HEK293 (cell line): ENCODE measurements around the gene ANXA4.

Experiments used
- CTCF ChIA-PET: fragments of 350-600 bp; formaldehyde crosslinking; extraction: SDS; loops from one replicate; lab custom pipeline; 2021; ENCODE audit warnings: antibody characterized with exemption; lab: Yijun Ruan, JAX
- POLR2A ChIA-PET: fragments of 300-600 bp; formaldehyde crosslinking; extraction: SDS; loops from one replicate; lab custom pipeline; 2020; ENCODE audit warnings: antibody characterized with exemption, inconsistent platforms; lab: Yijun Ruan, JAX
- H3K27ac ChIP-seq: fragments of 200-500 bp; sonication (Bioruptor generic); 2 replicates; pipeline ENCODE4 v1.5.1; 2014; ENCODE audit warnings: low read depth, low read length, control low read depth, inconsistent platforms; ENCODE audit errors: extremely low read depth
- H3K36me3 ChIP-seq, 2 experiments: fragments of 200-500 bp in 1 of 2; sonication (Bioruptor generic) in 1 of 2; 1 replicate in 1 of 2; 2 replicates in 1 of 2; pipeline ENCODE4 v1.5.1; 2014 to 2017; ENCODE audit warnings: inconsistent platforms in 2 of 2, low read length in 2 of 2; ENCODE audit not compliant: control insufficient read depth in 2 of 2, insufficient read depth in 1 of 2
- H3K4me1 ChIP-seq: fragments of 200-500 bp; sonication (Bioruptor generic); 2 replicates; pipeline ENCODE4 v1.5.1; 2014; ENCODE audit warnings: mild to moderate bottlenecking, low read length, inconsistent platforms; ENCODE audit not compliant: control insufficient read depth, insufficient read depth
- H3K4me3 ChIP-seq: 2 replicates; pipeline ENCODE4 v1.5.1; 2011; ENCODE audit warnings: low read depth, mild to moderate bottlenecking, control low read depth, low read length, moderate library complexity
- H3K9me3 ChIP-seq: fragments of 200-500 bp; sonication (Bioruptor generic); 2 replicates; pipeline ENCODE4 v1.5.1; 2014; ENCODE audit warnings: low read depth, low read length, inconsistent platforms; ENCODE audit not compliant: control insufficient read depth, insufficient read depth
- BCL11A ChIP-seq: fragments of 450-650 bp; formaldehyde crosslinking; IDR thresholded peaks from 2 replicates; pipeline ENCODE4 v1.5.1; 2016; ENCODE audit warnings: low read depth, missing biosample characterization, missing genetic modification characterization
- KLF7 ChIP-seq: fragments of 450-650 bp; formaldehyde crosslinking; IDR thresholded peaks from 2 replicates; pipeline ENCODE4 v1.5.1; 2016; ENCODE audit warnings: missing biosample characterization, missing genetic modification characterization, borderline replicate concordance
- PRDM6 ChIP-seq: fragments of 450-650 bp; formaldehyde crosslinking; IDR thresholded peaks from 2 replicates; pipeline ENCODE4 v1.5.1; 2017; ENCODE audit warnings: missing biosample characterization, missing genetic modification characterization
- SP7 ChIP-seq: fragments of 450-650 bp; formaldehyde crosslinking; IDR thresholded peaks from 2 replicates; pipeline ENCODE4 v1.5.1; 2016; ENCODE audit warnings: missing biosample characterization, missing genetic modification characterization
- TRIM28 ChIP-seq: IDR thresholded peaks from 2 replicates; pipeline ENCODE4 v1.6.1; 2011; ENCODE audit warnings: low read length, control low read depth, borderline replicate concordance
- ZBTB1 ChIP-seq: fragments of 450-650 bp; formaldehyde crosslinking; IDR thresholded peaks from 2 replicates; pipeline ENCODE4 v1.5.1; 2016; ENCODE audit warnings: missing biosample characterization, missing genetic modification characterization
- ZBTB8A ChIP-seq: fragments of 450-650 bp; formaldehyde crosslinking; IDR thresholded peaks from 2 replicates; pipeline ENCODE4 v1.5.1; 2016; ENCODE audit warnings: missing biosample characterization, missing genetic modification characterization
- ZIC2 ChIP-seq: fragments of 450-650 bp; formaldehyde crosslinking; IDR thresholded peaks from 2 replicates; pipeline ENCODE4 v1.5.1; 2016; ENCODE audit warnings: missing biosample characterization, missing genetic modification characterization
- ZNF155 ChIP-seq: fragments of 450-650 bp; formaldehyde crosslinking; IDR thresholded peaks from 2 replicates; pipeline ENCODE4 v1.5.1; 2016; ENCODE audit warnings: missing biosample characterization, missing genetic modification characterization
- ZNF169 ChIP-seq: fragments of 450-650 bp; formaldehyde crosslinking; IDR thresholded peaks from 2 replicates; pipeline ENCODE4 v1.5.1; 2016; ENCODE audit warnings: missing biosample characterization, missing genetic modification characterization
- ZNF335 ChIP-seq: fragments of 450-650 bp; formaldehyde crosslinking; conservative IDR thresholded peaks from 2 replicates; pipeline ENCODE4 v1.5.1; 2016; ENCODE audit warnings: missing biosample characterization, missing genetic modification characterization
- ZNF426 ChIP-seq: fragments of 450-650 bp; formaldehyde crosslinking; IDR thresholded peaks from 2 replicates; pipeline ENCODE4 v1.5.1; 2017; ENCODE audit warnings: missing biosample characterization, missing genetic modification characterization, mild to moderate bottlenecking, inconsistent platforms, moderate library complexity
- ZNF501 ChIP-seq: fragments of 450-650 bp; formaldehyde crosslinking; IDR thresholded peaks from 2 replicates; pipeline ENCODE4 v1.5.1; 2016; ENCODE audit warnings: missing biosample characterization, missing genetic modification characterization
- ZNF510 ChIP-seq: fragments of 450-650 bp; formaldehyde crosslinking; IDR thresholded peaks from 2 replicates; pipeline ENCODE4 v1.5.1; 2018; ENCODE audit warnings: mild to moderate bottlenecking, missing genetic modification characterization, missing biosample characterization; ENCODE audit not compliant: insufficient replicate concordance
- ZNF518A ChIP-seq: fragments of 450-650 bp; formaldehyde crosslinking; conservative IDR thresholded peaks from 2 replicates; pipeline ENCODE4 v1.5.1; 2016; ENCODE audit warnings: low read depth, missing biosample characterization, missing genetic modification characterization
- ZNF585B ChIP-seq: fragments of 450-650 bp; formaldehyde crosslinking; IDR thresholded peaks from 2 replicates; pipeline ENCODE4 v1.5.1; 2016; ENCODE audit warnings: missing biosample characterization, missing genetic modification characterization
- ZNF600 ChIP-seq: fragments of 450-650 bp; formaldehyde crosslinking; IDR thresholded peaks from 2 replicates; pipeline ENCODE4 v1.5.1; 2016; ENCODE audit warnings: missing biosample characterization, missing genetic modification characterization
- ZNF610 ChIP-seq: fragments of 450-650 bp; formaldehyde crosslinking; IDR thresholded peaks from 2 replicates; pipeline ENCODE4 v1.5.1; 2016; ENCODE audit warnings: missing biosample characterization, missing genetic modification characterization, borderline replicate concordance
- ZNF645 ChIP-seq: fragments of 450-650 bp; formaldehyde crosslinking; IDR thresholded peaks from 2 replicates; pipeline ENCODE4; 2016; ENCODE audit warnings: missing biosample characterization, missing genetic modification characterization
- ZNF677 ChIP-seq: fragments of 450-650 bp; IDR thresholded peaks from 2 replicates; pipeline ENCODE4 v1.5.0; 2018; ENCODE audit warnings: missing biosample characterization, mild to moderate bottlenecking, missing genetic modification characterization, moderate library complexity

The ANXA4 gene

GRCh38 chr2:69694894-69695849, 46.8 kb upstream of the ANXA4 start:
- H3K9me3 ChIP-seq: no peaks in the 10 kb centered on the region
- POLR2A ChIA-PET: no interaction called here
- TF ChIP-seq ZNF335 (tag by site-specific recombination) (no peak), ZNF501 (no peak), ZBTB8A (tag by site-specific recombination) (no peak), SP7 (no peak), BCL11A (no peak), ZNF510 (tag by site-specific recombination) (no peak), ZIC2 (tag by site-specific recombination) (0 out of 2 replicates have a peak, but pooled peaks have one; percentile 20), ZNF585B (tag by site-specific recombination) (no peak), ZBTB1 (tag by site-specific recombination) (no peak)
- H3K4me3 ChIP-seq: no peak overlapping the region
- CTCF ChIA-PET: interaction anchor here (0.6 kb wide), 1 partner anchor 7 kb away, joined by 3 read pairs; no protein-coding TSS in a partner anchor
- H3K4me1 ChIP-seq: peaks cover 7% of the 10 kb centered on the region
- no peak overlapping the region for H3K27ac ChIP-seq
- no peaks in the 10 kb centered on the region for H3K36me3 ChIP-seq

- CTCF ChIA-PET: interaction anchor here (0.6 kb wide), 1 partner anchor 8 kb away, joined by 3 read pairs; no protein-coding TSS in a partner anchor
- POLR2A ChIA-PET: no interaction called here
- no peak overlapping the region for H3K27ac ChIP-seq
- H3K9me3 ChIP-seq: no peaks in the 10 kb centered on the region
- TF ChIP-seq ZNF155 (tag by site-specific recombination): no peak
- TF ChIP-seq KLF7 (tag by site-specific recombination): no peak
- no peak for TF ChIP-seq ZNF600
- TF ChIP-seq ZNF518A (tag by site-specific recombination): no peak
- no peak for TF ChIP-seq TRIM28
- no peak for TF ChIP-seq ZNF426
- no peak for TF ChIP-seq ZNF610
- no peak overlapping the region for H3K4me3 ChIP-seq
- peaks cover 7% of the 10 kb centered on the region for H3K4me1 ChIP-seq
- H3K36me3 ChIP-seq: no peaks in the 10 kb centered on the region
These were observed 46.1 kb upstream of the ANXA4 start for GRCh38 chr2:69695850-69696216.

- ChIA-PET POLR2A (no interaction called here), CTCF (interaction anchor here (0.9 to 1.0 kb wide), 3 partner anchors 14 to 26 kb away, joined by 3 read pairs; no protein-coding TSS in a partner anchor)
- TF ChIP-seq PRDM6 (tag by site-specific recombination): no peak
- TF ChIP-seq ZNF645 (tag by site-specific recombination): no peak
- no peak for TF ChIP-seq ZNF169
- no peak for TF ChIP-seq ZNF677 (tag by site-specific recombination)
- no peak overlapping the region for H3K4me3 ChIP-seq
- peaks cover 4% of the 10 kb centered on the region for H3K4me1 ChIP-seq
- H3K36me3 ChIP-seq: no peaks in the 10 kb centered on the region
- H3K9me3 ChIP-seq: no peaks in the 10 kb centered on the region
- H3K27ac ChIP-seq: no peak overlapping the region
These were observed 41.6 kb upstream of the ANXA4 start for GRCh38 chr2:69700381-69700780.
